Tibial nerve (tissue), 4 donors: ENCODE results near the gene KLHL9. TPM values are rescaled to one million over a fixed set of nuclear protein-coding genes. Genes with fewer than 3 reads are reported as not detected.

Experiments
- DNase-seq, 2 donors: peaks; one replicate each; pipeline ENCODE4 v3.0.0-alpha.2; 2019; ENCODE audit warnings: low spot score in 2 of 2
- H3K27ac ChIP-seq, 4 donors: fragments of 200-600 bp; sonication (generic) in 3 of 4; one replicate each; pipeline ENCODE4 v1.5.1; 2017 to 2019; ENCODE audit warnings: mild to moderate bottlenecking in 1 of 4
- H3K27me3 ChIP-seq, 2 donors: fragments of 200-600 bp; sonication (generic) in 1 of 2; one replicate each; pipeline versions ENCODE4 v1.5.1 to v1.6.0; 2017 to 2019
- H3K36me3 ChIP-seq, 3 donors: fragments of 200-600 bp; sonication (generic); one replicate each; pipeline ENCODE4 v1.5.1; 2018 to 2019
- H3K4me1 ChIP-seq, 4 donors: fragments of 200-600 bp; sonication (generic) in 3 of 4; one replicate each; pipeline ENCODE4 v1.5.1; 2017 to 2019
- H3K4me3 ChIP-seq, 4 donors: fragments of 200-600 bp; sonication (generic) in 3 of 4; one replicate each; pipeline ENCODE4 v1.5.1; 2017 to 2019; ENCODE audit warnings: mild to moderate bottlenecking in 1 of 4, moderate library complexity in 1 of 4
- H3K9me3 ChIP-seq, 4 donors: fragments of 200-600 bp; sonication (generic) in 3 of 4; one replicate each; pipeline ENCODE4 v1.5.1; 2017 to 2019
- EP300 ChIP-seq, 2 donors: sonication (generic); formaldehyde crosslinking; IDR thresholded peaks; one replicate each; pipeline ENCODE4 v1.6.1; 2017; ENCODE audit warnings: antibody characterized with exemption in 2 of 2, mild to moderate bottlenecking in 1 of 2
- POLR2A ChIP-seq, 2 donors: fragments of 450-650 bp; IDR thresholded peaks; one replicate each; pipeline ENCODE4 v1.6.1; 2017; ENCODE audit warnings: antibody characterized with exemption in 2 of 2, mild to moderate bottlenecking in 2 of 2, moderate library complexity in 2 of 2
- WGBS, 2 donors: methylation state at CpG; one replicate each; pipeline ENCODE4 v1.1.5; 2018; 5-methylcytosine and 5-hydroxymethylcytosine counted together
- total RNA-seq, 4 donors: library from RNA; depleted of rRNA; stranded (reverse); fragments of >200 nt; gene quantifications; one replicate each; pipeline ENCODE4 v1.1.0, GENCODE V29; 2016
- TF ChIP-seq, protein P1 (sequence below), 5 experiments: fragments of 200-600 bp in 3 of 5; fragments of 450-650 bp in 2 of 5; sonication (generic) in 3 of 5; IDR thresholded peaks; one replicate each; pipeline ENCODE4 v1.5.1; 2016 to 2019; ENCODE audit warnings: antibody characterized with exemption in 5 of 5, mild to moderate bottlenecking in 3 of 5, moderate library complexity in 2 of 5

Gene KLHL9
- total RNA-seq, 4 donors from 2014 or later = 19.8 to 30.2 (median 25.7) TPM

GRCh38 chr9:21289848-21290247 is 45.4 kb downstream of the KLHL9 start:
- no peak for DNase-seq
- H3K27me3 ChIP-seq = no peaks in the 10 kb centered on the region
- no peak overlapping the region for H3K4me3 ChIP-seq
- H3K9me3 ChIP-seq = peaks cover 0 to 11% (median 0%) of the 10 kb centered on the region in 4 donors
- H3K4me1 ChIP-seq = no peaks in the 10 kb centered on the region
- WGBS, 2 donors = 46 to 52% methylated on average over 2 of the region's 2 CpGs
- H3K36me3 ChIP-seq = no peaks in the 10 kb centered on the region
- TF ChIP-seq, protein P1, sequence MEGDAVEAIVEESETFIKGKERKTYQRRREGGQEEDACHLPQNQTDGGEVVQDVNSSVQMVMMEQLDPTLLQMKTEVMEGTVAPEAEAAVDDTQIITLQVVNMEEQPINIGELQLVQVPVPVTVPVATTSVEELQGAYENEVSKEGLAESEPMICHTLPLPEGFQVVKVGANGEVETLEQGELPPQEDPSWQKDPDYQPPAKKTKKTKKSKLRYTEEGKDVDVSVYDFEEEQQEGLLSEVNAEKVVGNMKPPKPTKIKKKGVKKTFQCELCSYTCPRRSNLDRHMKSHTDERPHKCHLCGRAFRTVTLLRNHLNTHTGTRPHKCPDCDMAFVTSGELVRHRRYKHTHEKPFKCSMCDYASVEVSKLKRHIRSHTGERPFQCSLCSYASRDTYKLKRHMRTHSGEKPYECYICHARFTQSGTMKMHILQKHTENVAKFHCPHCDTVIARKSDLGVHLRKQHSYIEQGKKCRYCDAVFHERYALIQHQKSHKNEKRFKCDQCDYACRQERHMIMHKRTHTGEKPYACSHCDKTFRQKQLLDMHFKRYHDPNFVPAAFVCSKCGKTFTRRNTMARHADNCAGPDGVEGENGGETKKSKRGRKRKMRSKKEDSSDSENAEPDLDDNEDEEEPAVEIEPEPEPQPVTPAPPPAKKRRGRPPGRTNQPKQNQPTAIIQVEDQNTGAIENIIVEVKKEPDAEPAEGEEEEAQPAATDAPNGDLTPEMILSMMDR (IDR thresholded peaks at IDR 0.05) = no peak
- TF ChIP-seq EP300 (IDR thresholded peaks at IDR 0.05) (no peak), POLR2A (IDR thresholded peaks at IDR 0.05) (no peak)
- H3K27ac ChIP-seq = no peak overlapping the region

DNA sequence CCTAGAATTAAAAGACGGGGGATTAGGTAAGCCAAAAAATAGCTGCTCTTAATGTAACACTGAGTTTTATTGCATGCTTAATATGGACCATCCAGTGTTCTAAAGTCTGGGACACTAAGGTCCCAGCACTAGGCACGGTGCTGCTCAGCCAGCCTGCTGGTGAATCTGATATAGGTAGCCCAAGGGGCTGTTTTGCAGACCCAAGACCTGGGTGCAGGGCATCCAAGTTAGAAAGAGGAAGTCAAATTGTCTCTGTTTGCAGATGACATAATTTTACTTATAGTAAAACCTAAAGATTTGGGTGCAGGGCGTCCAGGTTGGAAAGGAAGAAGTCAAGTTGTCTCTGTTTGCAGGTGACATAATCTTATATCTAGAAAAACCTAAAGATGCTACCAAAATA is 47.9 kb downstream of the KLHL9 start:
- no peaks in the 10 kb centered on the region for H3K36me3 ChIP-seq
- 81 to 83% methylated on average over 3 of the region's 3 CpGs for WGBS, 2 donors

DNA sequence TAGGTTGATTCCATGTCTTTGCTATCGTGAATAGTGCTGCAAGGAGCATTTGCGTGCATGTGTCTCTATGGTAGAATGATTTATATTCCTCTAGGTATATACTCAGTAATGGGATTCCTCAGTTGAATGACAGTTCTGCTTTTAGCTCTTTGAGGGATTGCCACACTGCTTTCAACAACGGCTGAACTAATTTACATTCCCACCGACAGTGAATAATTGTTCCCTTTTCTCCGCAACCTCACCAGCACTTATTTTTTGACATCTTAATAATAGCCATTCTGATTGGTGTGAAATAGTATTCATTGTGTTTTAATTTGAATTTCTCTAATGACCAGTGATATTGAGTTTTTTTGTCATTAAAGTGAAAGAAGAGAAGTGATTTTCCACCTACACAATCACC is 48.5 kb downstream of the KLHL9 start:
- Histone ChIP-seq H3K27ac (no peak overlapping the region), H3K36me3 (no peaks in the 10 kb centered on the region), H3K4me3 (no peak overlapping the region), H3K4me1 (no peaks in the 10 kb centered on the region), H3K9me3 (peaks cover 0 to 11% (median 0%) of the 10 kb centered on the region in 4 donors), H3K27me3 (no peaks in the 10 kb centered on the region)
- no peak for DNase-seq
- WGBS, 2 donors = 77 to 85% methylated on average over 5 of the region's 5 CpGs
- TF ChIP-seq EP300 (IDR thresholded peaks at IDR 0.05) = no peak
- TF ChIP-seq, protein P1 (IDR thresholded peaks at IDR 0.05) = no peak
- no peak for TF ChIP-seq POLR2A (IDR thresholded peaks at IDR 0.05)

More for the DNA sequence above, 47.9 kb downstream of the KLHL9 start:
- Histone ChIP-seq H3K9me3 (peaks cover 0 to 11% (median 0%) of the 10 kb centered on the region in 4 donors), H3K27ac (no peak overlapping the region), H3K4me1 (no peaks in the 10 kb centered on the region), H3K27me3 (no peaks in the 10 kb centered on the region), H3K4me3 (no peak overlapping the region)
- TF ChIP-seq EP300 (IDR thresholded peaks at IDR 0.05) = no peak
- TF ChIP-seq POLR2A (IDR thresholded peaks at IDR 0.05) = no peak
- TF ChIP-seq, protein P1 (IDR thresholded peaks at IDR 0.05) = no peak
- DNase-seq = no peak

DNA sequence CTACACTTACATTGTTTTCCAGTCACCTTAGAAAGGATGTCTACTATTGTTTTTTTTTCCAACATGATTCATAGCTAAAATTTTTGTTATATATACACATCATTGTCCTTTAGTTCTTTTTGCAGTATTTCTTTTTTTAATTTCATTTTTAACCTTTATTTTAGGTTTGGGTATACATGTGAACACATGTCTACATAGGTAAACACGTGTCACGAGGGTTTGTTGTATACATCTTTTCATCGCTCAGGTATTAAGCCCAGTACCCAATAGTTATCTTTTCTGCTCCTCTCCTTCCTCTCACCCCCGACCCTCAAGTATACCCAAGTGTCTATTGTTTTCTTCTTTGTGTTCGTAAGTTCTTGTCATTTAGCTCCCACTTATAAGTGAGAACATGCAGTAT is 49.1 kb downstream of the KLHL9 start:
- H3K9me3 ChIP-seq = peaks cover 0 to 11% (median 0%) of the 10 kb centered on the region in 4 donors
- 82 to 96% methylated on average over 5 of the region's 5 CpGs for WGBS, 2 donors
- DNase-seq = no peak
- no peak overlapping the region for H3K27ac ChIP-seq
- H3K4me1 ChIP-seq = no peaks in the 10 kb centered on the region
- no peaks in the 10 kb centered on the region for H3K36me3 ChIP-seq
- TF ChIP-seq, protein P1 (IDR thresholded peaks at IDR 0.05) = no peak
- TF ChIP-seq POLR2A (IDR thresholded peaks at IDR 0.05) = no peak
- H3K4me3 ChIP-seq = no peak overlapping the region
- H3K27me3 ChIP-seq = no peaks in the 10 kb centered on the region

GRCh38 chr9:21281275-21281674 is 53.9 kb downstream of the KLHL9 start:
- 46 to 63% methylated on average over 2 of the region's 2 CpGs for WGBS, 2 donors
- TF ChIP-seq, protein P1 (IDR thresholded peaks at IDR 0.05) = no peak
- no peak for TF ChIP-seq EP300 (IDR thresholded peaks at IDR 0.05)
- no peak for TF ChIP-seq POLR2A (IDR thresholded peaks at IDR 0.05)
- H3K27me3 ChIP-seq = no peaks in the 10 kb centered on the region

More at GRCh38 chr9:21281275-21281674, 53.9 kb downstream of the KLHL9 start:
- no peak overlapping the region for H3K27ac ChIP-seq
- DNase-seq = no peak
- no peaks in the 10 kb centered on the region for H3K36me3 ChIP-seq
- no peak overlapping the region for H3K4me3 ChIP-seq
- H3K4me1 ChIP-seq = no peaks in the 10 kb centered on the region
- peaks cover 0 to 2% (median 0%) of the 10 kb centered on the region in 4 donors for H3K9me3 ChIP-seq

Other genes with a start within 250 kb of the KLHL9 start
- gene IFNW1, start 193.6 kb downstream of the KLHL9 start, total RNA-seq = not detected
- gene IFNA21, start 168.7 kb downstream of the KLHL9 start, total RNA-seq = not detected
- gene IFNA4, start 147.8 kb downstream of the KLHL9 start, total RNA-seq = not detected
- gene IFNA7, start 133.2 kb downstream of the KLHL9 start, total RNA-seq = not detected
- gene IFNA10, start 128.3 kb downstream of the KLHL9 start, total RNA-seq = not detected
- not detected for gene IFNA16, start 118.1 kb downstream of the KLHL9 start, total RNA-seq
- gene IFNA17, start 107.2 kb downstream of the KLHL9 start, total RNA-seq = not detected
- not detected for gene IFNA14, start 95.4 kb downstream of the KLHL9 start, total RNA-seq
- gene IFNA5, start 30.1 kb downstream of the KLHL9 start, total RNA-seq = under 1 TPM in 1 of 4 donors, not detected in 3; 0.90 TPM
- gene IFNA6, start 15.5 kb upstream of the KLHL9 start, total RNA-seq = not detected
- gene IFNA13, start 32.7 kb upstream of the KLHL9 start, total RNA-seq = not detected
- not detected for gene IFNA2, start 50.0 kb upstream of the KLHL9 start, total RNA-seq
- not detected for gene IFNA8, start 73.7 kb upstream of the KLHL9 start, total RNA-seq
- not detected for gene IFNA1, start 105.0 kb upstream of the KLHL9 start, total RNA-seq
- gene IFNE, start 146.9 kb upstream of the KLHL9 start, total RNA-seq = not detected